Colon (tissue), 2 donors: ENCODE data around the gene ENTPD8.
"Not testable (repeated sequence)": the region's sequence is repeated elsewhere in the genome, so short reads cannot be mapped to it uniquely, and the experiment has no call there.

Source experiments
- FAIRE-seq: peaks from 2 replicates; lab custom pipeline; 2012; peaks lifted over from hg19 to GRCh38; lab: Jason Lieb, UNC
- donor health status: control.
- donor health status: control.

Gene ENTPD8

DNA sequence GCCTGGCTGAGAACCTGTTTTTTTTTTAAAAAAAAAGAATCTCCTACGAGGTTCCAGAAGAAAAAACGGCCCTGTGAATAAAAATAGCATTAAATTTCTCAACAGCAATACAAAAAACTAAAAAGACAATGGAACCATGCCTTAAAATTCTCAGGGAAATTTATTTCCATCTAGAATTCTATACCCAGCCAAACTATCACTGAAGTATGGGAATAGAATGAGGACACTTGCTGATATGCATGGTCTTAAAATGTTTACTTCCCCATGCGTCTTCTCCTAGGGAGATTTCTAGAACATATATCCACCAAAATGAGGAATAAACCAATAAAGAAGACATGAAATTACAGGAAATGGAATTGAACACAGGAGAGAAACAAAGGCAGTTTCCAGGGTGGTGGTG, 34.5 kb upstream of the ENTPD8 start:
- FAIRE-seq: no peak

DNA sequence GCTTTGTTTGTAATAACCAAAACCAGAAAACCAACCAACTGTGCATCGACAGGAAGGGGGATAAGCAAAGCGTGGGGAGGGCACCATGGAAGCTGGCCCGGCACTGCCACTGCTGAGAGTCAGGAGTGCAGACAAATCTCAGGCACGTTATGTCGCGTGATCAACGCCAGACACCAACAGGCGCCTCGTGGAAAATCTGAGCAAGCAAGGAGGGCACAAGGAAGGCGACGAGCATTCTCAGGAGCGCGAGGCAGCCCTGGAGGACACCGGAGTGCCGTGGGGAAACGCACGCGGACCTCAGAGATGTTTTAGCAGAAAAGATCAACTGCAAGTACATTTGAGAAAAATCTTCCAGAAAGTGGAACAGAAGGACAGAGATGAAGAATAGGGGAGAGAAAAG, 33.1 kb upstream of the ENTPD8 start:
- FAIRE-seq: no peak

DNA sequence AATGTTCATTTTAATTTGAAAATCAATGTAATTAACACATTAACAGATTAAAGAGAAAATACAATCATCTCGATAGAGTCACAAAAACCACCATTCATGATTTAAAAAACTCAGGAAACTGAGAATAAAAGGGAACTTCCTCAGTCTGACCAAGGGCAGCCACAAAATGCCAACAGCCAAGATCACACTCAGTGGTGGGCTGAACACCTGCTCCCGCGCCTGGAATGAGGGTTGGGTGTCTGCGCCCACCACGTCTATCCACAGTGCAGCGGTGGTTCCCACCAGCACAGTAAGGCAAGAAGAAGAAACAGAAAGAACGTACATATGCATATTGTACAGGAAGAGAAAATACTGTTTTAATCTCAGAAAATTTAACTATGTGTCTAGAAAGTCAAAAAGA, 29.6 kb upstream of the ENTPD8 start:
- no peak for FAIRE-seq

DNA sequence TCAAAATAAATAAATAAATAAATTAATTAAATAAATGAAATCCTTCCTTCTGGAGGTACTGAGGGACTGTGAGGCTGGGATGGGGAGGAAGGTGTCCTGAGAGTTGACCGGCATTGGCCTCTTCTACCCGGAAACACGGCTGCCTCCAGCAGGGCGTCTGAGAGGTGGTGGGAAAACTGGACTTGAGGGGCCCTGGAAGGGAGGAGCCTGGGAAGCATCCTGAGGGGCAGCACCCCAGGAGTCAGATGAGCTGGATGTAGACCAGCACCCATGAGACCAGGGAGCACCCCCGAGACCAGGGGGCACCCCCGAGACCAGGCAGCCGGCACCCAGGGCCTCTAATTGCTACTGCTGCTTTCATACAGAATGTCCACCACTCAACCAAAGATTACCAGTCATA, 26.7 kb upstream of the ENTPD8 start:
- no peak for FAIRE-seq

DNA sequence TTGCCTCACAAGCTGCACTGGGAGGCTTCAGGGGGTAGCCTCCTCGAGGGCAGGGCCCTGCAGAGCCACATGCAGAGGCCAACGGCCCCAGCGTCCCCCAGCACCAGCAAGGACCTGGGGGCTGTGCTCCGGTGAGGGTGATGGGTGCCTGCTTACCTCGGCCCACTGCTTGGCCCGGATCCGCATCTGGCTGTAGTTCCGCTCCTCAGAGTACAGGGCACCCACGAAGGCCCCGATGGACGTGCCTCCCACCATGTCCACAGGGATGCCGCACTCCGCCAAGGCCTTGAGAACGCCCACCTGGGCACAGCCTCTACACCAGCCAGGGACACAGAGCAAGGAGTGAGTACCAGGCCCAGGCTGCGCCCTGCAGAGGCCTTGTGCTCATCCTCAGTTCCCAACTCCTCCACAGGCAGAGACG, 26.0 kb upstream of the ENTPD8 start:
- FAIRE-seq: no peak

DNA sequence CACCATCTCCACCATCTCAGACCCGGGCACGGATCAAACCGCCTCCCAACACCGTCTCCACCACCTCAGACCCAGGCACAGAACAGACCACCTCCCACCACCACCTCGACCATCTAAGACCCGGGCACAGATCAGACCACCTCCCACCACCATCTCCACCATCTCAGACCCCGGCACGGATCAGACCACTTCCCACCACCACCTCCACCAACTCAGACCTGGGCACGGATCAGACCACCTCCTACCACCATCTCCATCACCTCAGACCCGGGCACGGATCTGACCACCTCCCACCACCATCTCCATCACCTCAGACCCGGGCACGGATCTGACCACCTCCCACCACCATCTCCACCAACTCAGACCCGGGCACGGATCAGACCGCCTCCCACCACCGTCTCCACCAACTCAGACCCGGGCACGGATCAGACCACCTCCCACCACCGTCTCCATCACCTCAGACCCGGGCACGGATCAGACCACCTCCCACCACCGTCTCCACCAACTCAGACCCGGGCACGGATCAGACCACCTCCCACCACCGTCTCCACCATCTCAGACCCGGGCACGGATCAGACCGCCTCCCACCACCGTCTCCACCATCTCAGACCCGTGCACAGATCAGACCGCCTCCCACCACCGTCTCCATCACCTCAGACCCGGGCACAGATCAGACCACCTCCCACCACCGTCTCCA, 25.4 kb upstream of the ENTPD8 start:
- not testable (repeated sequence) for FAIRE-seq

DNA sequence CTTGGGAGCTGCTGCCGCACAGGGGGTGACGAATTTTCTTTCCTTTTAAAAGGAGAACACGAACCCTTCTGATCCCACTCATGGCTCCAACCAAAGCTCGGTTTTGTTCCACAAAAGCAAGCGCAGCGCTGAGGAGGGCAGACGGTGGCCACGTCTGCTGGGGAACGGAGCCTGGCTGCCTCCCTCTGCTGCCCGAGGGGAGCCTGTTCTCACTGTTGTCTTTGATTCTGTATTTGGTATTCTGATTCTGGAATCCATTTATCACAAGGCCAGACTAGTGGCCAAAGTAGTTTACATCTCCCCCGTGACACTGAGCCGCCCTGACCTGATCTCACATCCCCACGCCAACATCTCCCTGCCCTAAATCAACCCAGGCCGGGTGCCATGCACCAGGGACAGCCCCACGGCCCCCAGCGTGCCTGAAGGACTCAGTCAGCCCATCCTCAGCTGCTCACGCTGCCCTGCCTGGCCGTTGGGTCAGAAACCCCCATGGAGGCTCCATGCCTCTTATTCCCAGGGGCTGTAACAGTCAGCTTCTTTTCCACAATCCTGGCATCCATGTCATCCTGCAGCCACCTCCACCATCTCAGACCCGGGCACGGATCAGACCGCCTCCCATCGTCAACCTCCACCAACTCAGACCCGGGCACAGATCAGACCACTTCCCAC, 24.7 kb upstream of the ENTPD8 start:
- FAIRE-seq: no peak

DNA sequence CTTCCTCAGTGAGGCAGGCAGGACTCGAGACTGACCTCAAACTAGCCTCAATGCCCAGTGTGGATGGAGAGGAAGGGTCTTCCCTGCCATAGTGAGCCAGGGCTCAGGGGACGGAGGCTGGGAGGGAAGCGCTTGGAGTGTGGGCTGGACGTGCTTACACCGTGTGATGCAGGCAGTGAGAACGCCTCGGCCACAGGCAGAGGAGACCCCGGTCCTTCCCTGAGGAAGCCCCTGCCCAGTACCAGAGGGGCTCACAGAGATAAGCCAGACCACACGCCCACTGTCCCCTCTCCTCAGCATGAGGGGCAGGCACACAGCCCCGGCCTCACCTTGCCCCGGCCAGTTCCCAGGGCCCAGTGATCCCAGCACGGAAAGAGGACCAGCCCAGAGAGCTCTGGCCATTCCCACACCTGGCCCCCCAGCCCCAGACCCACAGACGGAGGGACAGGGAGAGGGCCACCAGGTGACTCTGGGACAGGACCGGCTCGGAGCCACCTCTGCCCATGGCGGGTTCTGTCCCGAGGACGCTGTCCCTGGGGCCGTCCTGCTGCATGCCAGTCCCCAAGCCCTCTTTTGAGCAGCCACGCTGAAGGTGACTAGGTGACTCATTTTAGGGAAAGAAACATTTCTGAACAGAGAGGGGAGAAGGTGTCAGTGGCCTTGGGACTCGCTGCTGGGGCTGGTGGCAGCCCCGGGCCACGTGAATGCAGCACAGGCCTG, 24.0 kb upstream of the ENTPD8 start:
- no peak for FAIRE-seq

DNA sequence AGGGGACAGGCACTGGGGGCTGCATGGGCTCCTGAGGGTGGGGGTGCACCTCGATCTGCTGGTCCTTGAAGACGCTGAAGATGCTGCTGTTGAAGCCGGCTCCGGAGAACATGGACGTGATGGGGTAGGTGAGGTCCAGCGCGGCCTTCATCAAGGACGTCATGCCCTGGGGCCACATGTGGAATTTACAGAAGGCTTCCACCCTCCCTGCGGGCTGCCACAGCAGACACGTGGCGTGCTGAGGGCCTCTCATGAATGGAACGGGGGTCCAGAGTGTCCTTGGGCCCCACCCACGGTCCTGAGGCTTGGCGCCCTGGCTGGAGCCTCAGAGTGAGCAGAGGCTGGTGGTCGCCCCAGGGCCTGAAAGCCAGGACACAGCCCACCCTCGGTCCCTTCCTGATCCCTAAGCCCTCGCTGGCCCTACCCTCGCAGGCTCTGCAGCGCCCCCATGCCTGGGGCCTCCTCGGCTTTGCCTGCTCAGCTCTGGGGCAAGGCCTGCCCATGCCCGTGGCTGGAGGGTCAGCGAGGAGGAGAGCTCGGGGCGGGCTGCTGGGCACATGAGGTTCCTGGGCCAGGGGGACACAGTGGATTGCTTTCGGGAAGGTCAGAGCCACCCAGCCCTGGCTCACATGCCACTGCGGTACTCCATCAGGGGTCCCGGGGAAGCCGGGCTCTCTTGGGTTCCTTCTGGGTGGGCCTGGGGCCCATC, 23.3 kb upstream of the ENTPD8 start:
- FAIRE-seq: no peak

DNA sequence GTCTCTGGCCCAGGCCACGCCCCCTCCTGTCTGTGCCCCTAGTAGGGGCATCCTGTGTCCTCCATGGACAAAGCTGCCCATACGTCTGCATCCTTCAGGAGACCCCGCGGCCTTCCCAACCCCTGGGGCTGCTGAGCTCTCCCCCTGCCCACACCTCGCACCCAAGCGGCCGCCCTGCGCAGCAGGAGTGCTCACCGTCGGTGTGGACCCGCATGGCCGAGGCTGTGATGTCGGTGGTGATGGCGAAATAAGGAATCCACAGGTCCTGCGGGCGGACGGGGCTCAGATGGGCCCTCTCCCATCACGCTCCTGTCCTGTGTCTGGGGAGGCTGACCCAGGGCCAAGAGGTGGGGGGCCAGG, 22.8 kb upstream of the ENTPD8 start:
- no peak for FAIRE-seq

DNA sequence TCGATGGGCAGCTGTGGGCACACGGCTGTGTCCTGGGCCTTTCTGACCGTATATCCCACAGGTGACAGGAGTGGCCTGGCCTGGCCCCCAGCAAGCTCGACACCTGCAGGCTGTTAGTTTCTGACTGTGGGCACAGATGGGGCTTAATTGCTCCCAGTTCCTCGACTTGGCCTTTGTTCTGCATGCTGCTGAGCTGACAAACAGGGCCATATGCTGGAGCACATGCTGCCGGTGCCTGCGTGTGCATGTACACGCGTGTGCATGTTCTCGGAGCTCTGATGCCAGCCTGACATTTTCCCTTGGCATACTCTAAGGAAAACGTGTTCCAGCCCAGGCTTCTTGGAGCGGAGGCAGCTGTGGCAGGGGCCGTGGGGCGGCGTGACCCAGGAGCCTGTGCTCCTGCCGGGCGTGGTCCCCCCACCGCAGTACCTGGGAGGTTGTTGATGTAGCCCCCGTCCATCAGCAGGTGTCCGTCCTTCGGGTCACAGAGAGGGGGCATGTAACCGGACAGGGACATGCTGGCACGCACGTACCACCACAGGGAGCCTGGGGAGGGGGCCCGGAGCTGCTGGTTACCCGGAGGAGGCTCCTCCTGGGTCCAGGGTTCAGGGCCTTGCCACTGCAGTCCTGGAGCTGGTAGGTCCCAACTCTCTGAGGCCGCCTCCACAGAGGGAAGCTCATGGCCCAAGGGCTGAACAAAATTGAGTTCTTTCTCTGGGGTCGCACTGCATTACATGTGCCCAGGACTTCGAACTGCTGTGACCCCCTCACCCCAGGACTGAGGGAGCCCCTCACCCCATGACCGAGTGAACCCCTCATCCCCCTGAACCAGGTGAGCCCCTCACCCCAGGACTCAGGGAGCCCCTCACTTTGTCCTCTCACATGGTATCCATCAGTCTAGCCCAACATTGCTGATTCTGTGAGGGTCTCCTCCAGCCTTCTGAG, 22.1 kb upstream of the ENTPD8 start:
- FAIRE-seq: no peak

DNA sequence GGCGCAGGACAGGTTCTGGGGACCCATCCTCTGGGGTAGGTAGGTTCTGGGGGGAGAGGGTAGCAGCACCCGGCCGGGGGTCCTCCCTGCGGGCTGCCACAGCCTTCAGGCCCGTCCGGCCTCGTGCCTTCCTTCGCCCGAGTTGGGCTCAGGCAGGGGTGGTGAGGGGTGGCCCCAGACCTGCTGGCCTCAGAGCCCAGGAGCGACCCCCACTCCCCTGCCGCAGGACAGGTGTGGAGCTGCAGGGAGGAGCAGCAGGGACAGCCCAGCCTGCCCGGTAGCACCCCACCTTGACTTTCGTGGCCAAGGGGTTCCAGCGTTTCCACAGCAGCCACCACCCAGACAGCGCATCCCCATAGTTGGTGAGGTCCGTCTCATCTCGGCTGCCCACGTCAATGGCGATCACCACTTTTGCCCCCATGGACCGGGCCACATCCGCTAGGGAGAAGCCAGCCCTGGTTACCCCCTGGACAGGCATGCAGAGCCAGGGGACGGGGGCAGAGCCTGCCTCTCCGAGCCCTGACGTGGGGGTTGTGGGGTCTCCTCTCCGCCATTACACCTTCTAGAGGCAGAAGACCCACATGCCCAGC, 21.3 kb upstream of the ENTPD8 start:
- FAIRE-seq: no peak

DNA sequence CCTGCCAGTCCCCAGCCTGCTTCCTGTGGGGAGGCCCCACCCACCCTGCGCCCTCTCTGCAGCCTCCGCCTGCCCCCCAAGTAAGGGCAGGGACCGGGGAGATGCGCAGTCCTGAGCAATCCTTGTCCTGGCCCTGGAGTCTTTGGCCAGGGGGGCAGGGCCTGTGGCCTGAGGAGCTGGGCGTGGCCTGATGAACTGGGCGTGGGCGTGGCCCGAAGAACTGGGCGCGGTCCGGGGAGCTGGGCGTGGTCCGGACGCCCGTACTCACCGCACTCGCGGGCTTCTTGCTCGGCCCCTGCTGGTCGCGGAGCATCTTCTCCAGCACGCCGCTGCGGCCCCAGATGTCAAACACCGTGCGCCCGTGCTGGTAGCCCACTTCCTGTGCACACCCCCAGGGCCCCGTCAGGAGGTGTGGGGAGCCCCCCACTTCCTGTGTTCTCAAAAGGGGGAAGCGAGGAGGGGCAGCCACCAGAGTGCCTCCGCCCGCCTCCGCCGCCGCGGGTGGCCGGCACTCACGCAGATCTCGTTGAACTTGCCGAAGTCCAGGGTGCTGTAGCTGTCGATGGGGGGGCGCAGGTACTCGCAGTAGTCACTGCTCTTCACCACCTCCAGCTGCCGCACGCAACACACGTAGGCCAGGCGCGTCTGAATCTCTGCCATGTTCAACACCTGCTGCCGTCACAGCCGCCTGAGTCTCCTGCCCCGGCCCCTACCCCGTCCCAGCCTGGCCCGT, 20.7 kb upstream of the ENTPD8 start:
- FAIRE-seq: no peak

DNA sequence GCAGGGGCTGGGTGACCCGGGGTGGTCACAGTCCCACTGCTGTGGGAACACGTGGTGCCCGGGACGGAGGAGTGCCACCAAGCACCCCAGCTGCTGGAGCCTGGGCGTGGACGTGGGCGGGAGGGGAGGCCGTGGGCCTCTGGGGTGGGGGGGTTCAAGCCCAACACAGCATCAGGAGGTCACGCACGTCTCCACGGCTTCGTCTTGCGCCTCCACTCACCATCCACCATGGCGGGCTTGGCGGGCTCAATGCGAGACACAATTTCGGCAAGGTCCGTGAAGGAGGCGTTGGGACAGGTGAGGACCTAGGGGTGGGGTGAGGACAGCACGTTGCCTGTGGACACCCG, 20.1 kb upstream of the ENTPD8 start:
- no peak for FAIRE-seq

DNA sequence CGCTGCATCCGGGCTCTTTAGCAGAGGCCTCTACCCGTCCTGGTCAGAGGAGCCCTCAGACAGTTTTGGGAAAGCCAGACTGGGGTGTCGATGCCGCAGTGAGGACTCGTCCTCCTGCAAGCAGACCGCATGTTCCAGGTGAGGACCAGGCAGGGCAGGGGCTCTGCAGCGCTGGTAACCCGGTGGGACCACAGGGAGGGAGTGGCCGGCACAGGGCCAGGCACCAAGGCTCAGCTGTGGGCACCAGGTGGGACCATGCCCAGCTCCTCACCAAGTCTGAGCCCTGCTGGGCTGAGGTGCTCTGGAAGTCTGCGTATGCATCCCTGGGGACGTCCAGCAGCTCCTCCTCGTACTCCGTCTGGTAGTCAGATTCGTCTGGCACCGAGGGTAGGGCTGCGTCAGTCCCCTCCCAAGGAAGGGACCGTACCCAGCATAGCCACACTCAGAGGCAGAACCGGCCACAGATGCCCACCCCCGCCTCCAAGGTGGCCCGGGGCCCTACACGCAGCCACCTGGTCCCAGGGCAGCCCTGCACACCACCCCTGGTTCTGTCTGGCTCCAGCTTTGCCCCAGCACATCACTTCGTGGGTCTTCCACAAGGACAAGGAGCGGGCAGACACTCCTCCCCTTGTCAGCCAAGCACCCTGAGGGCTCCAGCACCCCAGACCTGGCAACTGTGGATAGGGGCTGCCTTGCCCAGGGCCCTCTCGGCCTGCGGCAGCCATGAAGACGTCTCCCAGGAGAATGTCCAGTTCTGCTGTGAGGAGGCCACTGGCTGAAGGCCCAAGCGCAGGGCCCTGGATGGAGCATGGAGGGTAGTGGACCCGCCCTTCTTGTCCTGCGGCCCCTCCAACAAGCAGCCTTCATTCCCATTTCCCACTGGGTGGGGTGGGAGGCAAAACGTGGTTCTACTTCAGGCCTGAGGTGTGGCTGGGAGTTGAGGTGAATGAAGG, 19.5 kb upstream of the ENTPD8 start:
- no peak for FAIRE-seq

DNA sequence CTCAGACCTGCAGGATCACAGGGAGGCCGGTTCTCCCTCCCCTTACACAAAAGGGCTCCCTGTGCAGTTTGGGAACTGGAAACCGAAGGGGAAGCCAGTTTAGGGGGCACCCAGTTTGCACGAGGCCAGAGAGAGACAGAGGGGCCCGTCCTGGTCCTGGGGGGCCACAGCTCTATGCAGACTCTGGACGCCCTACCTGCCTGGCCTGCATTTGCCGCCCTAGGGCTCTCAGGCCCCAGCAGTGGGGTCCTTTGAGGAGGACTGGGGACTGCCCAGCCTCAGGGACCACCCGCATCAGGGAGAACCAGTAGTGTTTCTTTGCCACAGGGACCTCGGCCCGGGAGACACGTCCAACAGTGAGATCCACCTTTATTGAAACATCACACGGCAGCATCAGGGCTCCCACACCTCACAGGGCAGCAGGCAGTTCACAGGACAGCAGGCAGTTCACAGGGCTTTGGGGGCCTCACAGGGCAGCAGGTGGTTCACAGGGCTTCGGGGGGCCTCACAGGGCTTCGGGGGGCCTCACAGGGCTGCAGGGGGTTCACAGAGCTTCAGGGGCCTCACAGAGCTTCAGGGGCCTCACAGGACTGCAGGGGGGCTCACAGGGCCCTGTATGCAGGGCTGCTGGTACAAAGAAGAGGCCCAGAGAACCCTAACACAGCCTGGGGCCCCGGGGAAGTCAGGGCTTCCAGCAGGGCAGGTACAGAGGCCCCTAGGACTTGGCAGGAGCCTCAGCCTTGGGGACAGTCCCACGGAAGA, 18.6 kb upstream of the ENTPD8 start:
- no peak for FAIRE-seq

DNA sequence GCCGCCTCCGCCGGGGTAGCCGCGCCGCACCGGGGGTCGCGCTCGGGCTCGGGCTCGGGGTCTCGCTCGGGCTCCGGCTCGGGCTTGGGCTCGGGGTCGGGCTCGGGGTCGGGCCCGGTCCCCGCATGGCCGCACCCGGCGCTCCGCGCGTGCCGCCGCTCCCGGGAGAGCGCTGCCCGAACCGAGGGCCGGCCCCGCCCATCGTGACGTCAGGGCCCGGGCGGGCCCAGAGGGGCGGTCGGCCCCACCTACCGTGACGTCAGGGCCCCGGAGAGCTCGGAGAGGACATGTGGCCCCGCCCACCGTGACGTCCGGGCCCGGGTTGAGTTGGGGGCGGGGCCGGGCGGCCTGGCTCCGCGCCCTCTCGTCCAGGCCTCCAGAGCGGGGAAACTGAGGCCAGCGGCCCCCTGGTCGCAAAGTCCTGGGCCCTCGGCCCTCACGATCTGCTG, 18.0 kb upstream of the ENTPD8 start, which contains the start of gene NSMF:
NSMF (minus strand) TSS at position 183 of the 449 bp plus-strand sequence. CDS start 232 bp downstream, outside the sequence.
- no peak for FAIRE-seq
